Myocyte (in vitro differentiated cells): ENCODE measurements around the gene MTIF2. TPM values are rescaled to one million over a fixed set of nuclear protein-coding genes. Genes with fewer than 3 reads are reported as not detected.
"Not testable (repeated sequence)": the region's sequence is repeated elsewhere in the genome, so short reads cannot be mapped to it uniquely, and the experiment has no call there.

Experiments used
- DNase-seq: peaks from one replicate; pipeline ENCODE4 v3.0.0-alpha.2; 2012; ENCODE audit warnings: low read depth
- polyA plus RNA-seq: library from polyadenylated mRNA; unstranded; fragments of >200 nt; gene quantifications from one replicate; pipeline ENCODE4 v1.2.1, GENCODE V29; 2012; ENCODE audit warnings: missing spikeins
- total RNA-seq: library from RNA; depleted of rRNA; stranded (reverse); fragments of >200 nt; gene quantifications from 2 replicates; pipeline ENCODE4 v1.2.3, GENCODE V29; 2014

MTIF2 gene
- 22.7 and 30.1 TPM in 2 replicates for total RNA-seq
- polyA plus RNA-seq: 11.9 TPM

DNA sequence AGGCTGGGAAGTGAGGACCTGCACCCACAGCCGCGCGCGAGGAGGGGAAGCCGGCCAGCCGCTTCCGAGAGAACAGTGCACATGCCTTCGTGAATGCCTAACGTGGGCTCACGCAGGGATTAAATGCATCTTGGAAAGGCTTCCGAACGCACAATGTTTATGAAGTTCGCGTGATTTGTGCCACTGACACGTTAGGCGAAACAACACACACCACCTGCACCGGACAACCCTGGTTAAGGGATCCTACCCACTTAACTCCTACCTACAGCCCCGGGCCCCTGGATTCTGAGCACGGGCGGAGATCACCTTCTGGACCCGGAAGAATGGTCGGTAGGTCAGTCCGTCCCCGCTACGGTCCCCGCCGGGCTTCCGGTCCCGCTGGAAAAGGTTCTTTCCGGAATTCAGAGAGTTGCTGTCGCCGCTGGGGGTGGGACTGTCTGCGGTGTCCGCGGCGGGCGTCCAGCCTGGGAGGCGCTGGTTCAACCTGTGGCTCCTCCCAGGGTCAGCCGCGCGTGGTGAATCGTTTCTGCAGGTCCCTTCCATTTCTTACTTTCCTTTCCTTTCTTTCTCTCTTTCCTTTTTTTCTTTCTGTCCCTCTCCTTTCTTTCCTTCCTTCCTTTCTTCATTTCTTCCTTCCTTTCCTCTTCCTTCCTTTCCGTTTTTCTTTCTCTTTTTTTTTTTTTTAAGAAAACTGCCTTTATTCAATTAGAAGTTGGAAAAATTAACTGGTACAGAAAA, at the start of gene MTIF2:
Gene MTIF2, minus strand, starts transcription at position 325 of the 738 bp plus-strand sequence. CDS start 5,373 bp downstream, outside the sequence.
- DNase-seq: peak; percentile 96

- DNase-seq: no peak
These were observed 46.0 kb upstream of the MTIF2 start for GRCh38 chr2:55314985-55315384.

DNA sequence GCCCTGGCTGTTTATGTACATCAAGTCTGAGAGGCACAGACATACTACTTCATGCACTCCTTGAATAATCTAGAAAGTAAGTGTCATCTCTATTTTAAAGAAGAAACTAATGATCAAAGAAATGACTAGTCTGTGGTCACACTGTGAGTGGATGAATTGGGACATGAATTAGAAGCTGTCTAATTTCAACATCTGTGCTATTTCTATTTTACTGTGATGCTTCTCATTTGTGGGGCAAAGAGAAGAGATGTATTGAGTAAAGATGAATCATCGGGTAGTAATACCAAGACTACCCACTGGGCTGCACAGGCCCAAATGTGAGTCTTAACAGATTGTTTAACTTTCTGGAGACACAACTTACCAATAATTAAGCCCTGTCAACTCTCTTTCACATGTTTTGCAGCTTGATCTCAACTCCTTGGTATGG, 42.4 kb upstream of the MTIF2 start:
- no peak for DNase-seq

DNA sequence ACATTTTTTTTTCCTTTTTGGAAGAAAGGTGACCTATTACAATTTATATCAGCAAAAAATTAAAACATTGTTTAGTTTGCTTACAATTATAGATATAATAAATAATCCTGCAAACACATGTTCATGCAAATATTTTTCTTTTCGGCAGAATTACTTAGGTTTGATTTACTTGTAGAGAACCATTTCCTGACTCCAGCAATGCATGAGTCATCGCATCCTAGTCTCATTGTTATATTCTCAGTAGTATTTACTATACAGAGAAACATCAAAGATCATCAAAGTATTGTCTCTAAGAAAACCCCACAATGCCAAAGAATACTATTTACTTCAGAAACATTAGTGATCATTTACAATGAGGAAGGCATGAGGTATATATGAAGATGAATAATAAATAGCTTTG, 40.4 kb upstream of the MTIF2 start:
- DNase-seq: peak; percentile 17

DNA sequence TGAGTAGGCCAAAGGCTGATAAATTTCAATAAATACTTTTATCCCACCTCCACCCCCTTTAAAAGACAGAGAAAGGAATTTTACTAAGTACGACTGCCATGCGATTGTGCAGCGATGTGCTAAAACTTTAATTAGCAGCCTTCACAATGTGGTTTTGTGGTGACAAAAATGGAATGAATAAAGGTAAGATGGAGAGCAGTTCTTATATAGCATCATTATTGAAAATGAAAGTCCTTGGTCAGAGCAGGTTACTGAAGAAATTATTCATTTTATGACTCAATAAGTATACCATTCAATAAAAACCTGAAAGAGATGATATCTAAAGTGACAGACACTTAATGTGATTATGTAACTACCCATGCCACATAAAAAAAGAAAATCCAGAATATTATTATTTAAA, 33.2 kb upstream of the MTIF2 start:
- DNase-seq: no peak

DNA sequence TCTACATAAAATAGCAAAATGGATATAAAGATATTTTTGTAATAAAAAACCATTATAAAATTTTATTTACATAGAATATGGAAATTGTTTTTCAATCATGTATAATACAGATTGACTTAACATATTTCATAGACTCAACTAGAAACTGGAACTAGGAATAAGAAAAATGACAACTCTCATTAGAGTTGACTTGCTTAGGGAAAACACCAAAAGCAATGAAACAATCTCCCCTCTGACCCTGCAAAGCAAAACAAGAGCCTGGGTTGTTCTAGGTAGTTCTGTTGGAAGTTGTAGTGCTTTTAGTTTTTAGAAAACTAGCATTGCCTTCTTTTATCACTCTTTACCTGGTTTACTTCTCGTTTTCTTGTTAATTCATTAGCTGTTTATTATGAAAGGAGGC, 32.2 kb upstream of the MTIF2 start:
- DNase-seq: no peak

DNA sequence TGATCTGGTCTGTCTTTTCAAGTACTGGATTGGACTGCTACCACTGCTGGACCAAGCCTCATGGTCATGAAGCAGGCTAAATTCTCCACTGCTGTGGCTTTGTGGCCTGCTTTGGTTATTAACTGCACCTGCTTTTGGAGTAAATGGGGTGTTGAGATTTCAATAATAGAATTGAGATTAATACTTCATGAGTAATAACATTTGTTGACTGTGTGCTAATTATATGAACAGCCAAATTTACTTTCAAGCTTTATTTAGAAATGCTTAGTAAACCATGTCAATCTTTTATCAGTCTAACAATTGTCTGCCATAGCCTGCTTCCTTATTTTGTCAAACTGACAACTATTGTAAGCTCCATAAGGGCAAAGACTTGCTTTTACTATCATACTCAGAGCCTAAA, 27.4 kb upstream of the MTIF2 start:
- DNase-seq: peak; percentile 98

- no peak for DNase-seq
These were observed 14.1 kb upstream of the MTIF2 start for GRCh38 chr2:55283083-55283482.

GRCh38 chr2:55282110-55282917, 13.3 kb upstream of the MTIF2 start:
- peak; percentile 84 for DNase-seq

DNA sequence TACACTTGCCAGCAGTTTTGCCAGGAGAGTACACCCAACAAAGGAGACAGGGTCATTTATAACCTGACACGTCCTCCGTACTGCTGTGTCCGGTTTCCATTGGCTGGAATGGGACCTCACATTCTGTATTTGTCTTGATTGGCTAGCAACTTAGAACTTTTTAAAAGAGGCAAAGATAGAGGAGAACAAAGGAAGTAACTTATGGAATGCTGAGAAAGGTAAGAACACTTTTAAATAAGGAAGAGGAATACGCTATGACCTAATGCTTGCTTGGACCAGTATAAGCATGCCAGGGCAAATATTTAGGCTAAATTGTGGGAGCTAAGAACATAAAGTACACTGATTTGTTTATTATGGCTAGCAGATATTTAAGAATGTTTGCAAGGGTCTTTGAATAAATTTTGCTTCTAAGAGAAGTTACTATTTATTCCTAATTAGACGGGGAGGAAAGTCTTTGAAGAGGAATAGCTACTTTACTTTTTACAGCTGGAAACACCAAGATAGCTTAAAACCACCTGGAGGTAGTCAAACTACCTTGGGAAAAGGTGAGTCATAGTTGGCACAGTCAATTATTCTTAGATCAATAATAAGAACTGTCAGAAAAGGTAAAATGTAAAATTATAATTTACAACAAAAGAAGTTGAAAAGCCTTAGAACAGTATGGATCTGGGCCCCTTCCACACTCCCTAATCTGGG, 12.0 kb upstream of the MTIF2 start:
- not testable (repeated sequence) for DNase-seq

GRCh38 chr2:55279859-55280424, 10.9 kb upstream of the MTIF2 start:
- DNase-seq: not testable (repeated sequence)

GRCh38 chr2:55279214-55279835, 10.3 kb upstream of the MTIF2 start:
- not testable (repeated sequence) for DNase-seq

- no peak for DNase-seq
These were observed 8.3 kb upstream of the MTIF2 start for GRCh38 chr2:55277310-55277709.

DNA sequence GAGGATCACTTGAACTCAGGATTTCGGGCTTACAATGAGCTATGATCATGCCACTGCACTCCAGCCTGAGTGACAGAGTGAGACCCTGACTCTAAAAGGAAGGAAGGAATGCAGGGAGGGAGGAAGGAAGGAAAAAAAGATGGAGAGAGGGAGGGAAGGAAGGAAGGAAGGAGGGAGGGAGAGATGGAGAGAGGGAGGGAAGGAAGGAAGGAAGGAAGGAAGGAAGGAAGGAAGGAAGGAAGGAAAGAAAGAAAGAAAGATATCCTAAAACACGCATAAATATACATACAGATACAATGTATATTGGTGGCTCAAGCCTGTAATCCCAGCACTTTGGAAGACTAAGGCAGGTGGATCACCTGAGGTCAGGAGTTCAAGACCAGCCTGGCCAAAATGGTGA, 5.3 kb upstream of the MTIF2 start:
- DNase-seq: not testable (repeated sequence)

GRCh38 chr2:55269645-55269990, 587 bp upstream of the MTIF2 start:
- peak; percentile 35 for DNase-seq

GRCh38 chr2:55268288-55268906, 634 bp downstream of the MTIF2 start:
- DNase-seq: peak; percentile 10

- DNase-seq: not testable (repeated sequence)
These were observed 9.4 kb downstream of the MTIF2 start for GRCh38 chr2:55259586-55259985.

GRCh38 chr2:55252832-55253231, 16.2 kb downstream of the MTIF2 start:
- no peak for DNase-seq

GRCh38 chr2:55247025-55247424, 22.0 kb downstream of the MTIF2 start:
- DNase-seq: no peak

- DNase-seq: no peak
These were observed 23.6 kb downstream of the MTIF2 start for GRCh38 chr2:55245411-55245810.

- no peak for DNase-seq
These were observed 26.4 kb downstream of the MTIF2 start for GRCh38 chr2:55242617-55243016.
